ENCODE results near the gene SMPDL3A.

Gene SMPDL3A

GRCh38 chr6:122778302-122778701 lies 10.8 kb upstream of the SMPDL3A start:
- DNase-seq = no peak

- DNase-seq = no peak
These were observed 9.9 kb upstream of the SMPDL3A start for GRCh38 chr6:122778985-122779661.

GRCh38 chr6:122779667-122780066 lies 9.4 kb upstream of the SMPDL3A start, which contains the start of gene FABP7:
Gene FABP7, plus strand, starts transcription at chr6:122779716. Its CDS starts 79 bp downstream, at chr6:122779795.
- no peak for DNase-seq

- no peak for DNase-seq
These were observed 8.9 kb upstream of the SMPDL3A start for GRCh38 chr6:122780114-122780513.

GRCh38 chr6:122781716-122782115 lies 7.3 kb upstream of the SMPDL3A start:
- DNase-seq = no peak

GRCh38 chr6:122783401-122783800 lies 5.7 kb upstream of the SMPDL3A start:
- no peak for DNase-seq

GRCh38 chr6:122785891-122786290 lies 3.2 kb upstream of the SMPDL3A start:
- DNase-seq = no peak

- no peak for DNase-seq
These were observed 1.3 kb upstream of the SMPDL3A start for GRCh38 chr6:122787721-122788120.

GRCh38 chr6:122788208-122788607 lies 850 bp upstream of the SMPDL3A start:
- DNase-seq = no peak

GRCh38 chr6:122788663-122789181 lies 336 bp upstream of the SMPDL3A start:
- DNase-seq = no peak

- DNase-seq = no peak
These were observed 967 bp downstream of the SMPDL3A start for GRCh38 chr6:122790028-122790422.

- no peak for DNase-seq
These were observed 1.6 kb downstream of the SMPDL3A start for GRCh38 chr6:122790423-122791309.

GRCh38 chr6:122791310-122791679 lies 2.2 kb downstream of the SMPDL3A start:
- no peak for DNase-seq

GRCh38 chr6:122792766-122793165 lies 3.7 kb downstream of the SMPDL3A start:
- DNase-seq = no peak

GRCh38 chr6:122797537-122797936 lies 8.5 kb downstream of the SMPDL3A start:
- DNase-seq = no peak

- no peak for DNase-seq
These were observed 9.1 kb downstream of the SMPDL3A start for GRCh38 chr6:122798099-122798641.

GRCh38 chr6:122799140-122799745 lies 10.2 kb downstream of the SMPDL3A start:
- DNase-seq = no peak

- no peak for DNase-seq
These were observed 11.0 kb downstream of the SMPDL3A start for GRCh38 chr6:122799916-122800686.

- no peak for DNase-seq
These were observed 11.8 kb downstream of the SMPDL3A start for GRCh38 chr6:122800906-122801305.

- DNase-seq = no peak
These were observed 12.3 kb downstream of the SMPDL3A start for GRCh38 chr6:122801397-122801796.

- DNase-seq = no peak
These were observed 14.2 kb downstream of the SMPDL3A start for GRCh38 chr6:122803171-122803661.

GRCh38 chr6:122804962-122805485 lies 16.0 kb downstream of the SMPDL3A start:
- no peak for DNase-seq

All from stimulated activated naive CD4-positive, alpha-beta T cell treated with Interleukin-2 at 50 U/mL for 16 hours (primary cell).